IMR-90 (cell line): Measurements from ENCODE around the gene MECP2. TPM values are rescaled to one million over a fixed set of nuclear protein-coding genes. Genes with fewer than 3 reads are reported as not detected.

ENCODE experiments used
- ATAC-seq: fragments of 200-7000 bp; cut with Tn5 transposase; 2 replicates; pipeline ENCODE4 v1.9.1; 2020; ENCODE audit warnings: low read depth, mild to moderate bottlenecking, moderate library complexity
- BruUV-seq: library from RNA; stranded (reverse); fragments of 400-500 nt; replicated peaks from 2 replicates; lab custom pipeline; 2021; lab: Mats Ljungman, UMichigan
- CTCF ChIA-PET: fragments of 300-600 bp; formaldehyde crosslinking; extraction: SDS; loops from one replicate; lab custom pipeline; 2021; ENCODE audit warnings: antibody characterized with exemption; lab: Yijun Ruan, JAX
- POLR2A ChIA-PET: fragments of 300-600 bp; sonication (Branson Sonifier 250); formaldehyde crosslinking; loops from one replicate; lab custom pipeline; 2022; ENCODE audit warnings: antibody characterized with exemption; ENCODE audit not compliant: unreplicated experiment; lab: Charles Lee
- DNase-seq: peaks from one replicate; pipeline ENCODE4 v3.0.0; 2013
- H2AFZ ChIP-seq: replicated peaks from 2 replicates; pipeline ENCODE3; 2013; ENCODE audit warnings: low read length, mild to moderate bottlenecking; ENCODE audit not compliant: poor library complexity
- H2AK5ac ChIP-seq: 2 replicates; pipeline ENCODE4 v1.6.1; 2013; ENCODE audit warnings: low read depth, low read length, inconsistent platforms
- H2AK9ac ChIP-seq: replicated peaks from 2 replicates; pipeline ENCODE3; 2013; ENCODE audit warnings: mild to moderate bottlenecking, low read depth, low read length, moderate library complexity; ENCODE audit not compliant: poor library complexity
- H2BK120ac ChIP-seq: 2 replicates; pipeline ENCODE4 v1.6.1; 2013; ENCODE audit warnings: low read depth, low read length, inconsistent platforms
- H2BK15ac ChIP-seq: 3 replicates; pipeline ENCODE4 v1.6.1; 2013; ENCODE audit warnings: low read depth, low read length, inconsistent platforms
- H2BK20ac ChIP-seq: 2 replicates; pipeline ENCODE4 v1.6.1; 2013; ENCODE audit warnings: low read depth, mild to moderate bottlenecking, inconsistent platforms, low read length, moderate library complexity
- H2BK5ac ChIP-seq: 2 replicates; pipeline ENCODE4 v1.6.1; 2013; ENCODE audit warnings: mild to moderate bottlenecking, low read depth, low read length, inconsistent platforms; ENCODE audit not compliant: poor library complexity, severe bottlenecking
- H3K14ac ChIP-seq: replicated peaks from 2 replicates; pipeline ENCODE4 v1.6.1; 2013; ENCODE audit warnings: low read depth, low read length, inconsistent platforms
- H3K18ac ChIP-seq: 2 replicates; pipeline ENCODE4 v1.6.1; 2013; ENCODE audit warnings: low read depth, low read length, control low read depth
- H3K23ac ChIP-seq: 2 replicates; pipeline ENCODE4 v1.6.1; 2013; ENCODE audit warnings: low read depth, low read length, inconsistent platforms
- H3K27ac ChIP-seq: 2 replicates; pipeline ENCODE4 v1.5.1; 2013; ENCODE audit warnings: mild to moderate bottlenecking, control low read depth, low read length; ENCODE audit not compliant: insufficient read depth
- H3K27me3 ChIP-seq: 2 replicates; pipeline ENCODE4 v1.6.1; 2013; ENCODE audit warnings: low read length; ENCODE audit not compliant: control insufficient read depth, insufficient read depth
- H3K36me3 ChIP-seq: 2 replicates; pipeline ENCODE4 v1.6.1; 2013; ENCODE audit warnings: low read length, mixed read lengths; ENCODE audit not compliant: control insufficient read depth, insufficient read depth
- H3K4ac ChIP-seq: 2 replicates; pipeline ENCODE4 v1.6.1; 2013; ENCODE audit warnings: low read depth, low read length, inconsistent platforms
- H3K4me1 ChIP-seq: 2 replicates; pipeline ENCODE4 v1.6.1; 2013; ENCODE audit warnings: low read length, mixed read lengths; ENCODE audit not compliant: control insufficient read depth, insufficient read depth
- H3K4me2 ChIP-seq: 2 replicates; pipeline ENCODE4 v1.6.1; 2013; ENCODE audit warnings: low read depth, mild to moderate bottlenecking, control low read depth, low read length, moderate library complexity
- H3K4me3 ChIP-seq: 2 replicates; pipeline ENCODE4 v1.5.1; 2013; ENCODE audit warnings: low read depth, mild to moderate bottlenecking, control low read depth, low read length, moderate library complexity; ENCODE audit not compliant: insufficient read depth
- H3K56ac ChIP-seq: 2 replicates; pipeline ENCODE4 v1.6.1; 2013; ENCODE audit warnings: low read length, inconsistent platforms; ENCODE audit not compliant: insufficient read depth; ENCODE audit errors: extremely low read depth
- H3K79me1 ChIP-seq, 2 experiments: 2 replicates each; pipeline ENCODE4 v1.6.1; 2013; ENCODE audit warnings: low read length in 2 of 2, inconsistent platforms in 1 of 2, low read depth in 1 of 2
- H3K9ac ChIP-seq: 2 replicates; pipeline ENCODE4 v1.6.1; 2013; ENCODE audit warnings: low read depth, low read length, control low read depth
- H3K9me1 ChIP-seq: 2 replicates; pipeline ENCODE4 v1.6.1; 2013; ENCODE audit warnings: low read length, inconsistent platforms; ENCODE audit not compliant: insufficient read depth
- H3K9me3 ChIP-seq: 2 replicates; pipeline ENCODE4 v1.6.1; 2013; ENCODE audit warnings: low read length; ENCODE audit not compliant: control insufficient read depth, insufficient read depth
- H4K20me1 ChIP-seq: 2 replicates; pipeline ENCODE4 v1.6.1; 2013; ENCODE audit warnings: low read length, inconsistent platforms; ENCODE audit not compliant: insufficient read depth
- H4K5ac ChIP-seq: 2 replicates; pipeline ENCODE4 v1.6.1; 2013; ENCODE audit warnings: mild to moderate bottlenecking, low read depth, low read length, control low read depth
- H4K8ac ChIP-seq, 2 experiments: 2 replicates each; pipeline ENCODE4 v1.6.1; 2013; ENCODE audit warnings: low read depth in 2 of 2, low read length in 2 of 2, control low read depth in 1 of 2, inconsistent platforms in 1 of 2
- H4K91ac ChIP-seq: 2 replicates; pipeline ENCODE4 v1.6.1; 2013; ENCODE audit warnings: low read depth, low read length, inconsistent platforms; ENCODE audit not compliant: insufficient read depth
- BHLHE40 ChIP-seq: fragments of 150-350 bp; IDR thresholded peaks from 2 replicates; pipeline ENCODE4 v1.6.1; 2016; ENCODE audit warnings: mild to moderate bottlenecking, low read depth, low read length
- CHD1 ChIP-seq: IDR thresholded peaks from 2 replicates; pipeline ENCODE4 v1.6.1; 2012; ENCODE audit warnings: low read depth, low read length, improper control_type of control experiment
- MAFK ChIP-seq: IDR thresholded peaks from 2 replicates; pipeline ENCODE4 v1.6.1; 2012; ENCODE audit warnings: low read depth, low read length, improper control_type of control experiment
- MAZ ChIP-seq: IDR thresholded peaks from 2 replicates; pipeline ENCODE4 v1.6.1; 2012; ENCODE audit warnings: low read depth, mild to moderate bottlenecking, low read length, improper control_type of control experiment, moderate library complexity, borderline replicate concordance
- MXI1 ChIP-seq: IDR thresholded peaks from 2 replicates; pipeline ENCODE4 v1.6.1; 2012; ENCODE audit warnings: low read depth, mild to moderate bottlenecking, low read length, moderate library complexity, borderline replicate concordance
- POLR2A ChIP-seq: IDR thresholded peaks from 2 replicates; pipeline ENCODE4 v1.6.1; 2012; ENCODE audit warnings: mild to moderate bottlenecking, low read depth, low read length
- WGBS, 2 experiments: methylation state at CpG; one replicate each; pipeline versions ENCODE4 v1.1.5 to v1.1.7; 2013; ENCODE audit warnings: missing lambda C conversion rate in 2 of 2; ENCODE audit not compliant: insufficient read length in 1 of 2; ENCODE audit errors: extremely low coverage in 2 of 2; 5-methylcytosine and 5-hydroxymethylcytosine counted together
- dilution Hi-C: fragments of 300-500 bp; cut with HindIII; formaldehyde crosslinking; loops from one replicate; pipeline ENCODE4 v1.14.3; 2018; ENCODE audit warnings: low sequenced_read_pairs; ENCODE audit not compliant: unreplicated experiment
- in situ Hi-C: fragments of 300-500 bp; cut with MboI; formaldehyde crosslinking; loops from 3 replicates; pipeline ENCODE4 v1.14.3; 2019; ENCODE audit warnings: low sequenced_read_pairs, inconsistent platforms, mixed read lengths
- intact Hi-C: fragments of 100-400 bp; cut with micrococcal nuclease; formaldehyde crosslinking; loops from 2 replicates; pipeline ENCODE4 v1.10.0; 2022
- microRNA-seq, 2 experiments: library from miRNA; stranded (forward) in 1 of 2; unstranded in 1 of 2; fragments of 10-50 nt in 1 of 2; fragments of <30 nt in 1 of 2; gene quantifications in 1 of 2; microRNA quantifications in 1 of 2; one replicate each; pipeline versions ENCODE3 to v1.1.0; 2013 to 2020; ENCODE audit not compliant: insufficient read depth in 1 of 2, insufficient read length in 1 of 2, unreplicated experiment in 1 of 2
- polyA plus RNA-seq, 3 experiments: library from polyadenylated mRNA; depleted of rRNA; stranded (reverse); fragments of >200 nt; gene quantifications; 2 replicates each; pipeline ENCODE4 v1.2.3, GENCODE V29; 2012; ENCODE audit warnings: low replicate concordance in 1 of 3
- small RNA-seq, 5 experiments: library from RNA; depleted of rRNA; stranded (forward); fragments of <200 nt; gene quantifications; one replicate each; pipeline ENCODE3, GENCODE V24; 2012
- total RNA-seq: library from RNA; depleted of rRNA; stranded (reverse); fragments of >200 nt; gene quantifications from 2 replicates; pipeline ENCODE4 v1.2.3, GENCODE V29; 2012; rRNA removed
- TF ChIP-seq, protein P1 (sequence below): fragments of 150-350 bp; IDR thresholded peaks from 2 replicates; pipeline ENCODE4 v1.6.1; 2016; ENCODE audit warnings: low read depth, mild to moderate bottlenecking, low read length, moderate library complexity, borderline replicate concordance

Gene MECP2
- total and polyA plus RNA-seq, 2 of the 4 experiments (the other 2 are of a cell fraction), result 8.4 to 10.1 TPM

DNA sequence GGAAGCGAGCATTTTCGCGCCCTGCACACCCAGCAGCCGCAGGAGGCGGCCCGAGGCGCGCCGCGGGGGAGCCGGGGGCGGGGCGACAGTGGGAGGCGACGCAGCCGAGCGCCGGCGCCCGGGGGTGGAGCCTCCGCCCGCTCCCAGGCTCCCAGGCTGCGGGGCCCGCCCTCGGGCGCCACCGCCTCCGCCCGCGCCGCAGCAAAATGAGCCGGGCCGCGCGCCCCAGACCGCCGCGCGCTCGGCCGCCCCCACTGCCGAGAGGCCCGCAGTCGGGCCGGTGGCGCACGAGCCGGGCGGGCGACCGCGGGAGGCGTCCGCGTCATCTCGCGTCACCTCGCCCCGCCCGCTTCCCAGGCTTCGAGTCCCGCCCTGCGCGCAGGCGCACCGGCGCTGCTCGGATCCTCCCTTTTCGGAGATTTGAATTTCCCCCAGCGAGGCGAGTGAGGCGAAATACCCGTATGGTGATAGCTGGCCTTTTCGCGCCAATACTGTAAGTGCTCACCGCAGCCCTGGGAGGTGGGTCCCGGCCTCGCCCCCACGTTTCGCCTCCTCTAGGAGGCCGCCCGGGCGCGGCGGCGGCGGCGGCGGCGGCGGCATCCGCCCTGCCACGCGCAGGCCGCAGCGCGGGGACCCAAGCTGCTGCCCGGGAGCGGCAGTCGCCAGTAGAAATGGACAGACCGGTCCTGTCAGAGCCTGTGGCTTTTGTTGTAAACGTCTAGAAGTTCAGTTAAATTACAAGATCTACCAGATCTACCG is 125.0 kb downstream of the MECP2 start, which contains the start of gene TMEM187:
Gene TMEM187, plus strand, starts transcription at position 387 of the 759 bp plus-strand sequence. CDS start 9,309 bp downstream, outside the sequence.
- Histone ChIP-seq H4K91ac (peak within 1 kb of the TSS; percentile 100), H3K9ac (peak within 1 kb of the TSS; percentile 99), H3K4me2 (peak within 1 kb of the TSS; percentile 98), H3K4me3 (peak within 1 kb of the TSS; percentile 96), H3K79me1 (peaks cover 14 to 27% of the 10 kb centered on the region in 2 experiments; a peak in 2 of 4 replicates), H3K27me3 (no peaks in the 10 kb centered on the region), H3K9me3 (no peaks in the 10 kb centered on the region), H2AK5ac (peak within 1 kb of the TSS; percentile 100), H3K56ac (peak within 1 kb of the TSS; percentile 99), H3K23ac (peak within 1 kb of the TSS; percentile 99), H2AK9ac (peak within 1 kb of the TSS; percentile 100), H2BK20ac (no peak within 1 kb of the TSS; the same call in 1 of the 2 replicates), H3K4me1 (peaks cover 14% of the 10 kb centered on the region), H3K9me1 (peaks cover 3% of the 10 kb centered on the region; the same call in 1 of the 2 replicates), H4K8ac (peak within 1 kb of the TSS; percentile 95 to 99), H4K5ac (peak within 1 kb of the TSS; percentile 96), H4K20me1 (peaks cover 33% of the 10 kb centered on the region), H3K36me3 (no peaks in the 10 kb centered on the region), H2BK5ac (peak within 1 kb of the TSS; percentile 99), H3K27ac (peak within 1 kb of the TSS; percentile 100), H3K4ac (peak within 1 kb of the TSS; percentile 99), H3K14ac (peak within 1 kb of the TSS; percentile 100), H2BK15ac (peak within 1 kb of the TSS; percentile 83; the same call in 2 of the 3 replicates), H2AFZ (peak within 1 kb of the TSS; percentile 99), H3K18ac (peak within 1 kb of the TSS; percentile 93), H2BK120ac (peak within 1 kb of the TSS; percentile 93)
- TF ChIP-seq, protein P1, sequence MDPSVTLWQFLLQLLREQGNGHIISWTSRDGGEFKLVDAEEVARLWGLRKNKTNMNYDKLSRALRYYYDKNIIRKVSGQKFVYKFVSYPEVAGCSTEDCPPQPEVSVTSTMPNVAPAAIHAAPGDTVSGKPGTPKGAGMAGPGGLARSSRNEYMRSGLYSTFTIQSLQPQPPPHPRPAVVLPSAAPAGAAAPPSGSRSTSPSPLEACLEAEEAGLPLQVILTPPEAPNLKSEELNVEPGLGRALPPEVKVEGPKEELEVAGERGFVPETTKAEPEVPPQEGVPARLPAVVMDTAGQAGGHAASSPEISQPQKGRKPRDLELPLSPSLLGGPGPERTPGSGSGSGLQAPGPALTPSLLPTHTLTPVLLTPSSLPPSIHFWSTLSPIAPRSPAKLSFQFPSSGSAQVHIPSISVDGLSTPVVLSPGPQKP, result no peak
- TF ChIP-seq POLR2A (peak; percentile 45), MXI1 (no peak), MAFK (no peak), BHLHE40 (peak; percentile 83), MAZ (peak; percentile 14; the same call in 1 of the 2 replicates), CHD1 (no peak)
- dilution Hi-C loops, result no loop called here
- POLR2A ChIA-PET, result interaction anchor here (0.8 kb wide), 1 partner anchor 68 kb away, joined by 5 read pairs; no protein-coding TSS in a partner anchor
- peak; percentile 69 for ATAC-seq
- CTCF ChIA-PET, result no interaction called here
- in situ Hi-C loops, result no loop called here
- DNase-seq, result peak; percentile 84
- BruUV-seq, result no TSS peak
- WGBS, 2 experiments, result 17% methylated on average over 46 of the region's 103 CpGs; no CpG with 5 or more reads in 1 of the 2 experiments
- intact Hi-C loops, result no loop called here

Small RNAs within 50 kb of the gene (microRNA-seq; reads per million reads assigned to microRNA genes)
- gene MIR3202-1 (ENCODE audit: insufficient read depth in 1 of 2, insufficient read length in 1 of 2, unreplicated experiment in 1 of 2) (0 reads per million in 2 experiments), gene MIR3202-2 (ENCODE audit: unreplicated experiment) (not detected), gene MIR718 (ENCODE audit: unreplicated experiment) (not detected)

Small RNAs within 50 kb of the gene (small RNA-seq; reads per million reads assigned to genes)
- gene MIR3202-1, result 0 reads per million in 5 experiments

Other genes starting within 250 kb of the MECP2 start
- 0.36 and 0.56 TPM in 2 replicates for gene L1CAM, start 211.5 kb downstream of the MECP2 start, total RNA-seq
- 1.9 and 2.2 TPM in 2 replicates for gene L1CAM, start 211.5 kb downstream of the MECP2 start, polyA plus RNA-seq (2012; rRNA removed)
- not detected in 2 replicates for gene AVPR2, start 193.0 kb downstream of the MECP2 start, total RNA-seq
- not detected in 2 replicates for gene AVPR2, start 193.0 kb downstream of the MECP2 start, polyA plus RNA-seq (2012; rRNA removed)
- gene ARHGAP4, start 171.5 kb downstream of the MECP2 start, total RNA-seq, result 0.18 and 0.28 TPM in 2 replicates
- gene ARHGAP4, start 171.5 kb downstream of the MECP2 start, polyA plus RNA-seq (2012; rRNA removed), result 0.72 and 0.79 TPM in 2 replicates
- gene NAA10, start 162.7 kb downstream of the MECP2 start, total RNA-seq, result 98.6 and 118 TPM in 2 replicates
- gene NAA10, start 162.7 kb downstream of the MECP2 start, polyA plus RNA-seq (2012; rRNA removed), result 150 and 172 TPM in 2 replicates
- gene RENBP, start 153.1 kb downstream of the MECP2 start, total RNA-seq, result 0.18 TPM in 1 of 2 replicates, not detected in the other
- 0.10 and 0.15 TPM in 2 replicates for gene RENBP, start 153.1 kb downstream of the MECP2 start, polyA plus RNA-seq (2012; rRNA removed)
- 3.2 and 4.4 TPM in 2 replicates for gene HCFC1, start 125.9 kb downstream of the MECP2 start, total RNA-seq
- 17.6 and 19.0 TPM in 2 replicates for gene HCFC1, start 125.9 kb downstream of the MECP2 start, polyA plus RNA-seq (2012; rRNA removed)
- gene TMEM187, start 125.0 kb downstream of the MECP2 start, total RNA-seq, result 2.8 and 3.4 TPM in 2 replicates
- gene TMEM187, start 125.0 kb downstream of the MECP2 start, polyA plus RNA-seq (2012; rRNA removed), result 6.2 and 6.3 TPM in 2 replicates
- gene IRAK1, start 77.8 kb downstream of the MECP2 start, total RNA-seq, result 31.9 and 33.3 TPM in 2 replicates
- gene IRAK1, start 77.8 kb downstream of the MECP2 start, polyA plus RNA-seq (2012; rRNA removed), result 50.2 and 61.9 TPM in 2 replicates
- gene OPN1LW, start 46.5 kb upstream of the MECP2 start, total RNA-seq, result not detected in 2 replicates
- not detected in 2 replicates for gene OPN1LW, start 46.5 kb upstream of the MECP2 start, polyA plus RNA-seq (2012; rRNA removed)
- gene OPN1MW, start 84.9 kb upstream of the MECP2 start, total RNA-seq, result not detected in 2 replicates
- gene OPN1MW, start 84.9 kb upstream of the MECP2 start, polyA plus RNA-seq (2012; rRNA removed), result not detected in 2 replicates
- not detected in 2 replicates for gene OPN1MW2, start 122.0 kb upstream of the MECP2 start, total RNA-seq
- gene OPN1MW2, start 122.0 kb upstream of the MECP2 start, polyA plus RNA-seq (2012; rRNA removed), result not detected in 2 replicates
- not detected in 2 replicates for gene OPN1MW3, start 159.9 kb upstream of the MECP2 start, total RNA-seq
- not detected in 2 replicates for gene OPN1MW3, start 159.9 kb upstream of the MECP2 start, polyA plus RNA-seq (2012; rRNA removed)
- not detected in 2 replicates for gene TEX28, start 197.4 kb upstream of the MECP2 start, total RNA-seq
- not detected in 2 replicates for gene TEX28, start 197.4 kb upstream of the MECP2 start, polyA plus RNA-seq (2012; rRNA removed)
- not detected in 2 replicates for gene TKTL1, start 198.1 kb upstream of the MECP2 start, total RNA-seq
- gene TKTL1, start 198.1 kb upstream of the MECP2 start, polyA plus RNA-seq (2012; rRNA removed), result not detected in 2 replicates